Measurements from ENCODE around the gene ZC3HAV1. TPM values are rescaled to one million over a fixed set of nuclear protein-coding genes. Genes with fewer than 3 reads are reported as not detected.

Gene ZC3HAV1
- total RNA-seq, 1 donor from 2014 or later, result 36.0 TPM

- Histone ChIP-seq H3K4me3 (no peak overlapping the region), H3K36me3 (peaks cover 89% of the 10 kb centered on the region), H3K9me3 (no peaks in the 10 kb centered on the region), H3K27me3 (no peaks in the 10 kb centered on the region), H3K27ac (no peak overlapping the region), H3K4me1 (no peaks in the 10 kb centered on the region)
- no peak for TF ChIP-seq CTCF (IDR thresholded peaks at IDR 0.05)
- DNase-seq (no peak), ATAC-seq (no peak)
- intact Hi-C loops (cut with DNase I), result no loop called here
These were observed 55.4 kb downstream of the ZC3HAV1 start for GRCh38 chr7:139054101-139054500.

GRCh38 chr7:139051655-139052054 lies 57.9 kb downstream of the ZC3HAV1 start:
- Histone ChIP-seq H3K9me3 (no peaks in the 10 kb centered on the region), H3K36me3 (peaks cover 100% of the 10 kb centered on the region), H3K27ac (no peak overlapping the region), H3K4me3 (no peak overlapping the region), H3K4me1 (no peaks in the 10 kb centered on the region), H3K27me3 (no peaks in the 10 kb centered on the region)
- no peak for ATAC-seq
- intact Hi-C loops (cut with DNase I), result no loop called here
- TF ChIP-seq CTCF (IDR thresholded peaks at IDR 0.05), result no peak
- no peak for DNase-seq

- Histone ChIP-seq H3K9me3 (no peaks in the 10 kb centered on the region), H3K27ac (no peak overlapping the region), H3K4me3 (no peak overlapping the region), H3K27me3 (no peaks in the 10 kb centered on the region), H3K4me1 (peaks cover 1% of the 10 kb centered on the region), H3K36me3 (peaks cover 92% of the 10 kb centered on the region)
- intact Hi-C loops (cut with DNase I), result no loop called here
- DNase-seq, result no peak
- TF ChIP-seq CTCF (IDR thresholded peaks at IDR 0.05), result no peak
- no peak for ATAC-seq
These were observed 59.6 kb downstream of the ZC3HAV1 start for GRCh38 chr7:139049936-139050335.

- no peak overlapping the region for H3K4me3 ChIP-seq
- intact Hi-C loops (cut with DNase I), result no loop called here
- peaks cover 86% of the 10 kb centered on the region for H3K36me3 ChIP-seq
- H3K27me3 ChIP-seq, result no peaks in the 10 kb centered on the region
- H3K27ac ChIP-seq, result no peak overlapping the region
- DNase-seq (no peak), ATAC-seq (no peak)
- no peak for TF ChIP-seq CTCF (IDR thresholded peaks at IDR 0.05)
- H3K9me3 ChIP-seq, result no peaks in the 10 kb centered on the region
- peaks cover 9% of the 10 kb centered on the region for H3K4me1 ChIP-seq
These were observed 60.4 kb downstream of the ZC3HAV1 start for GRCh38 chr7:139049111-139049510.

- no peak overlapping the region for H3K4me3 ChIP-seq
- no peak overlapping the region for H3K27ac ChIP-seq
- H3K27me3 ChIP-seq, result no peaks in the 10 kb centered on the region
- H3K36me3 ChIP-seq, result peaks cover 79% of the 10 kb centered on the region
- TF ChIP-seq CTCF (IDR thresholded peaks at IDR 0.05), result no peak
- peaks cover 15% of the 10 kb centered on the region for H3K4me1 ChIP-seq
- intact Hi-C loops (cut with DNase I), result no loop called here
- no peak for ATAC-seq
- no peaks in the 10 kb centered on the region for H3K9me3 ChIP-seq
- DNase-seq, result no peak
These were observed 61.5 kb downstream of the ZC3HAV1 start for GRCh38 chr7:139047970-139048369.

GRCh38 chr7:139046143-139046542 lies 63.4 kb downstream of the ZC3HAV1 start:
- Histone ChIP-seq H3K36me3 (peaks cover 61% of the 10 kb centered on the region), H3K9me3 (no peaks in the 10 kb centered on the region), H3K27ac (no peak overlapping the region), H3K27me3 (no peaks in the 10 kb centered on the region), H3K4me1 (peaks cover 15% of the 10 kb centered on the region), H3K4me3 (no peak overlapping the region)
- intact Hi-C loops (cut with DNase I), result no loop called here
- no peak for TF ChIP-seq CTCF (IDR thresholded peaks at IDR 0.05)
- DNase-seq (no peak), ATAC-seq (no peak)
